Effector memory CD4-positive, alpha-beta T cell (primary cell): ENCODE data around the gene PRKCZ.

Experiments
- DNase-seq, 3 donors: peaks; one replicate each; pipeline ENCODE4 v3.0.0-alpha.2; 2020
- H3K27ac ChIP-seq: 2 replicates; pipeline ENCODE4 v1.7.0; 2013; ENCODE audit warnings: mild to moderate bottlenecking, low read length, moderate library complexity; ENCODE audit not compliant: insufficient read depth, poor library complexity, severe bottlenecking
- H3K27me3 ChIP-seq: replicated peaks from 2 replicates; pipeline ENCODE4 v1.7.0; 2013; ENCODE audit warnings: mild to moderate bottlenecking, low read length; ENCODE audit not compliant: insufficient read depth, control insufficient read depth, poor library complexity, severe bottlenecking
- H3K36me3 ChIP-seq: 2 replicates; pipeline ENCODE4 v1.7.0; 2013; ENCODE audit warnings: mild to moderate bottlenecking, low read length, moderate library complexity; ENCODE audit not compliant: control insufficient read depth, insufficient read depth
- H3K4me1 ChIP-seq: 2 replicates; pipeline ENCODE4 v1.7.0; 2013; ENCODE audit warnings: low read length, mild to moderate bottlenecking; ENCODE audit not compliant: control insufficient read depth, insufficient read depth, poor library complexity, severe bottlenecking
- H3K4me3 ChIP-seq: 2 replicates; pipeline ENCODE4 v1.7.0; 2013; ENCODE audit warnings: low read length, low read depth, mild to moderate bottlenecking; ENCODE audit not compliant: insufficient read depth, poor library complexity, severe bottlenecking
- H3K9me3 ChIP-seq: 2 replicates; pipeline ENCODE4 v1.7.0; 2013; ENCODE audit warnings: mild to moderate bottlenecking, low read length, moderate library complexity; ENCODE audit not compliant: control insufficient read depth

PRKCZ gene

DNA sequence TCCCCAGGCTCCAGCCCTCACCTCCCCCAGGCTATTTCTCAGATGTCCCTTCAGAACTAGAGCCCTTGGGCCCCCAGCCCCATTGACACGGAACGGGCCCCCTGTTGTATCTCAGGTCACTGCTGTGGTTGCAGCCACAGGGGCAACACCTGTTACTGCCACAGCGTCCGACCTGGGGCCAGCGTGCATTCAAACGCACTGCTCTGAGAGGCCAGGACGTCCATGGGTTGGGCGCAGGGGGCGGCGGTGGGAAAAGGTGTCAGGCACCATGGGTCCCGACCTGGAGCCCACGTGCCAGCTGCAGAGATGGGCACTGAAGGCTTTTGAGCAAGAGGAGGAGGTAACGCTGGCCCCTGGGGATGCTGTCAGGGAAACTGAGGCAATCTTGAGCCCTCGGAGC lies 131.1 kb downstream of the PRKCZ start:
- DNase-seq, result no peak
- Histone ChIP-seq H3K27ac (no peak overlapping the region), H3K9me3 (no peaks in the 10 kb centered on the region), H3K36me3 (peaks cover 14% of the 10 kb centered on the region), H3K4me1 (no peaks in the 10 kb centered on the region), H3K27me3 (no peaks in the 10 kb centered on the region), H3K4me3 (no peak overlapping the region)

- no peaks in the 10 kb centered on the region for H3K4me1 ChIP-seq
- no peak for DNase-seq
- H3K4me3 ChIP-seq, result no peak overlapping the region
- peaks cover 14% of the 10 kb centered on the region for H3K36me3 ChIP-seq
- no peak overlapping the region for H3K27ac ChIP-seq
- H3K9me3 ChIP-seq, result no peaks in the 10 kb centered on the region
- no peaks in the 10 kb centered on the region for H3K27me3 ChIP-seq
Measured at GRCh38 chr1:2181752-2182151, 131.5 kb downstream of the PRKCZ start.

- Histone ChIP-seq H3K36me3 (peaks cover 14% of the 10 kb centered on the region), H3K27ac (no peak overlapping the region), H3K4me3 (no peak overlapping the region), H3K4me1 (no peaks in the 10 kb centered on the region), H3K9me3 (no peaks in the 10 kb centered on the region), H3K27me3 (no peaks in the 10 kb centered on the region)
- no peak for DNase-seq
Measured at GRCh38 chr1:2182376-2182775, 132.2 kb downstream of the PRKCZ start.

- DNase-seq, result no peak
- Histone ChIP-seq H3K4me3 (no peak overlapping the region), H3K27ac (no peak overlapping the region), H3K27me3 (no peaks in the 10 kb centered on the region), H3K4me1 (no peaks in the 10 kb centered on the region), H3K9me3 (no peaks in the 10 kb centered on the region), H3K36me3 (peaks cover 14% of the 10 kb centered on the region)
Measured at GRCh38 chr1:2183937-2184334, 133.7 kb downstream of the PRKCZ start.

GRCh38 chr1:2184531-2184930 lies 134.3 kb downstream of the PRKCZ start:
- Histone ChIP-seq H3K9me3 (no peaks in the 10 kb centered on the region), H3K27me3 (no peaks in the 10 kb centered on the region), H3K4me1 (no peaks in the 10 kb centered on the region), H3K4me3 (no peak overlapping the region), H3K36me3 (peaks cover 11% of the 10 kb centered on the region), H3K27ac (no peak overlapping the region)
- DNase-seq, result no peak

- Histone ChIP-seq H3K9me3 (no peaks in the 10 kb centered on the region), H3K36me3 (peaks cover 11% of the 10 kb centered on the region), H3K4me3 (no peak overlapping the region), H3K4me1 (peaks cover 3% of the 10 kb centered on the region), H3K27me3 (no peaks in the 10 kb centered on the region), H3K27ac (no peak overlapping the region)
- DNase-seq, result no peak
Measured at GRCh38 chr1:2184934-2185333, 134.7 kb downstream of the PRKCZ start.

DNA sequence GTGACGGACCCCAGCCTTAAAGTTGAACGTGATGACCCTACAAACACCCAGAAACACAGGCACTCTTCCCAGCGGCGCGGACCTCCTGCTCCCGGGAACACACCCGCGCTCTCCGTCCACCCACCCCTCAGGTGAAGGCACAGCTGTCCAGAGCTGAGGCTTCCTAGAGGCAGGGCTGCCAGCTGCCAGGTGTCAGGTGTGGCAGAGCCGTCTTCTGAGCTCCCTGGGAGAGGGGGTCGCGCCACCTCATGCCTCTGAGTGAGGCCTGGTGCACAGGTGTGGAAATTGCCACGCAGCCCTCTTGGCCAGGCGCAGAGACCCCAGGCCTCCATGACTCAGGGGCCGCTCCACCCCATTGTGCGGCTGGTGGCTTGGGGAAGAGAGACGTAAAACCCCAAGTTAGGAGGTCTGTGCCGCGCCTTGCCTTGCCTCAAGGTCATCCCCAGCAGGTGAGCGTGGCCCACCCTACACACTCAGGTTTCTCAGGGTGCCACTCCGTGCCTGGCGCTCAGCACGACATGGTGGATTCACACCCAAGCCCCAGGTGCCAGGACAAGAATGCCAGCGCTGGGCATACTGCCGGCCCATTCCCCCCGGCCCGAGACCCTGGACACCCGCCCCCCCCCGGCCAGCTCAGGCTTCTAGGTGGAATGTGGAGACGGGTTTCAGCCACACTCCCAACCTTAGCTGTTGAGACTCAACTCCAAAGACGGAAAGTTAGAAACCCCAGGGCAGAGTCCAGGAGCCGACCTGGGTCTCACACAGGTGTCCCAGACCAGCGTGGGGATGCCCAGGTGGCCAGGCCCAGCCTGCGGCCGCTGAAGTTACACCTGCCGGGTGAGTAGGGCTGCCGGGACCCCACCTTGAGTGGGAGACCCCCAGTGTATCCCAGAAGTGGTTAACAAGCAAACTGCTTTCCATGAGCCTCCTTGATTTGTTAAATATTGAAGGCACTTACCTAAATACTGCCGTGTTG lies 136.0 kb downstream of the PRKCZ start:
- no peaks in the 10 kb centered on the region for H3K27me3 ChIP-seq
- peaks cover 10% of the 10 kb centered on the region for H3K4me1 ChIP-seq

GRCh38 chr1:2186901-2187300 lies 136.7 kb downstream of the PRKCZ start:
- Histone ChIP-seq H3K27ac (no peak overlapping the region), H3K4me3 (no peak overlapping the region), H3K9me3 (no peaks in the 10 kb centered on the region)

More for the DNA sequence above, 136.0 kb downstream of the PRKCZ start:
- H3K27ac ChIP-seq, result no peak overlapping the region
- peaks cover 11% of the 10 kb centered on the region for H3K36me3 ChIP-seq
- no peak overlapping the region for H3K4me3 ChIP-seq
- no peak for DNase-seq
- H3K9me3 ChIP-seq, result no peaks in the 10 kb centered on the region

GRCh38 chr1:2187619-2188018 lies 137.4 kb downstream of the PRKCZ start:
- peaks cover 10% of the 10 kb centered on the region for H3K4me1 ChIP-seq
- H3K27ac ChIP-seq, result no peak overlapping the region
- peaks cover 11% of the 10 kb centered on the region for H3K36me3 ChIP-seq
- no peak for DNase-seq
- H3K27me3 ChIP-seq, result no peaks in the 10 kb centered on the region
- H3K9me3 ChIP-seq, result no peaks in the 10 kb centered on the region
- no peak overlapping the region for H3K4me3 ChIP-seq

More at GRCh38 chr1:2186901-2187300, 136.7 kb downstream of the PRKCZ start:
- Histone ChIP-seq H3K36me3 (peaks cover 11% of the 10 kb centered on the region), H3K4me1 (peaks cover 10% of the 10 kb centered on the region), H3K27me3 (no peaks in the 10 kb centered on the region)
- no peak for DNase-seq

DNA sequence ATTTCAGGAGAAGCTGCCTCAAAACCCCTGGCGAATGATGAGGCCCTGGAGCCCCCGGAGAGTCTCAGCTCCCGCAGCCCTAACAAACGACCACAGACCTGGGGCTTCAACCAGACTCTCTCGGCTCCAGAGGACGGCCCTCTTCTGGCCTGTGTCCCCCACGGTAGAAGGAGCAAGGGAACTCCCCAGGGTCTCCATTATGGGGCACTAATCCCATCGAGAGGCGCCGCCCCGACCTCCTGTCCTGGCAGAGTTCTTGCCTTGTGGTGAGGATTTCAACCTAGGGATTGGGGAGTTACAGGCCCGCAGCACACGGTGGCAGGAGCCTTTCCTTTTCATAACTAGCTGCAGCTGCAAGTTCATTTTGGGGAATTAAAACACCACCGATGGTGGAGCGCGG lies 138.1 kb downstream of the PRKCZ start:
- Histone ChIP-seq H3K36me3 (peaks cover 11% of the 10 kb centered on the region), H3K27me3 (no peaks in the 10 kb centered on the region), H3K27ac (no peak overlapping the region), H3K9me3 (no peaks in the 10 kb centered on the region), H3K4me1 (peaks cover 12% of the 10 kb centered on the region), H3K4me3 (no peak overlapping the region)
- no peak for DNase-seq
